HG03039 (cell line): ENCODE data around the gene LRP8.
A peak's percentile ranks its signal among the peaks of the same experiment; 100 is the strongest.

Experiments used
- ATAC-seq: cut with Tn5 transposase; IDR thresholded peaks from one replicate; pipeline ENCODE4 v1.9.1; 2021; ENCODE audit warnings: mild to moderate bottlenecking, moderate library complexity; ENCODE audit not compliant: unreplicated experiment

The LRP8 gene

GRCh38 chr1:53328009-53328461 is at the start of gene LRP8:
LRP8 (minus strand) TSS chr1:53328070; CDS start chr1:53327912, 158 bp downstream.
- peak; percentile 39 for ATAC-seq

- no peak for ATAC-seq
These were observed 49.6 kb upstream of the LRP8 start for GRCh38 chr1:53377438-53377841.

- no peak for ATAC-seq
These were observed 49.0 kb upstream of the LRP8 start for GRCh38 chr1:53376742-53377437.

GRCh38 chr1:53376041-53376461 is 48.2 kb upstream of the LRP8 start:
- ATAC-seq = no peak

GRCh38 chr1:53375440-53375839 is 47.6 kb upstream of the LRP8 start:
- ATAC-seq = no peak

- no peak for ATAC-seq
These were observed 45.4 kb upstream of the LRP8 start for GRCh38 chr1:53373246-53373645.

- ATAC-seq = no peak
These were observed 44.7 kb upstream of the LRP8 start for GRCh38 chr1:53372501-53372951.

- no peak for ATAC-seq
These were observed 44.0 kb upstream of the LRP8 start for GRCh38 chr1:53371851-53372250.

GRCh38 chr1:53371121-53371666 is 43.3 kb upstream of the LRP8 start:
- no peak for ATAC-seq

- ATAC-seq = no peak
These were observed 42.6 kb upstream of the LRP8 start for GRCh38 chr1:53370369-53370961.

- ATAC-seq = no peak
These were observed 41.9 kb upstream of the LRP8 start for GRCh38 chr1:53369761-53370160.

GRCh38 chr1:53369034-53369750 is 41.3 kb upstream of the LRP8 start:
- no peak for ATAC-seq

GRCh38 chr1:53368314-53369033 is 40.6 kb upstream of the LRP8 start:
- ATAC-seq = no peak

- ATAC-seq = peak; percentile 75
These were observed 39.8 kb upstream of the LRP8 start for GRCh38 chr1:53367503-53368313.

GRCh38 chr1:53366901-53367502 is 39.1 kb upstream of the LRP8 start:
- ATAC-seq = no peak

GRCh38 chr1:53365437-53366063 is 37.7 kb upstream of the LRP8 start:
- no peak for ATAC-seq

- no peak for ATAC-seq
These were observed 35.2 kb upstream of the LRP8 start for GRCh38 chr1:53362851-53363642.

GRCh38 chr1:53362270-53362669 is 34.4 kb upstream of the LRP8 start:
- ATAC-seq = no peak
